Neural cell (in vitro differentiated cells): ENCODE data around the gene TMEM119. TPM values are rescaled to one million over a fixed set of nuclear protein-coding genes. Genes with fewer than 3 reads are reported as not detected.

ENCODE experiments used
- H2AFZ ChIP-seq: fragments of 200-600, 300-800 bp; sonication (generic), shearing (Covaris generic); 2 replicates; pipeline ENCODE4 v1.6.0; 2014; ENCODE audit warnings: low read depth, mild to moderate bottlenecking, antibody characterized with exemption, low read length, moderate library complexity
- H3F3A ChIP-seq: fragments of 200-600 bp; shearing (Covaris generic); 2 replicates; pipeline ENCODE4 v1.6.1; 2016; ENCODE audit warnings: mild to moderate bottlenecking, moderate library complexity, mixed read lengths, antibody characterized with exemption, low read length; ENCODE audit not compliant: insufficient read depth, poor library complexity, severe bottlenecking
- H3K27ac ChIP-seq: fragments of 200-600, 300-800 bp; sonication (generic), shearing (Covaris generic); 2 replicates; pipeline ENCODE4 v1.5.1; 2014; ENCODE audit warnings: mild to moderate bottlenecking, low read length, moderate library complexity
- H3K27me3 ChIP-seq: fragments of 300-800, 200-600 bp; sonication (generic), shearing (Covaris generic); 2 replicates; pipeline ENCODE4 v1.6.0; 2014; ENCODE audit warnings: mild to moderate bottlenecking, low read depth, low read length, moderate library complexity; ENCODE audit not compliant: insufficient read depth
- H3K36me3 ChIP-seq: fragments of 300-800, 200-600 bp; sonication (generic), shearing (Covaris generic); 2 replicates; pipeline ENCODE4 v1.5.1; 2014; ENCODE audit warnings: mild to moderate bottlenecking, antibody characterized with exemption, low read length, moderate library complexity; ENCODE audit not compliant: insufficient read depth
- H3K4me2 ChIP-seq: fragments of 300-800, 200-600 bp; sonication (generic), shearing (Covaris generic); 2 replicates; pipeline ENCODE4 v1.6.0; 2014; ENCODE audit warnings: mild to moderate bottlenecking, low read length
- H3K4me3 ChIP-seq: fragments of 300-800, 200-600 bp; sonication (generic), shearing (Covaris generic); 2 replicates; pipeline ENCODE4 v1.5.1; 2014; ENCODE audit warnings: mild to moderate bottlenecking, low read length, moderate library complexity
- H3K79me2 ChIP-seq: fragments of 200-600 bp; shearing (Covaris generic); replicated peaks from 2 replicates; pipeline ENCODE4 v1.6.0; 2014; ENCODE audit warnings: mild to moderate bottlenecking, low read length, moderate library complexity; ENCODE audit not compliant: insufficient read depth
- H3K9ac ChIP-seq: fragments of 300-800, 200-600 bp; sonication (generic), shearing (Covaris generic); 2 replicates; pipeline ENCODE4 v1.6.1; 2016; ENCODE audit warnings: mild to moderate bottlenecking, low read length, mixed read lengths
- H3K9me2 ChIP-seq: fragments of 200-600 bp; shearing (Covaris generic); 2 replicates; pipeline ENCODE4 v1.6.1; 2016; ENCODE audit warnings: mild to moderate bottlenecking, low read length, mixed read lengths; ENCODE audit not compliant: insufficient read depth
- H3K9me3 ChIP-seq: fragments of 200-600, 300-800 bp; sonication (generic), shearing (Covaris generic); 2 replicates; pipeline ENCODE4 v1.6.1; 2016; ENCODE audit warnings: mild to moderate bottlenecking, mixed run types, low read length, moderate library complexity, mixed read lengths
- H4K20me1 ChIP-seq: fragments of 200-600 bp; shearing (Covaris generic); 2 replicates; pipeline ENCODE4 v1.6.1; 2016; ENCODE audit warnings: mild to moderate bottlenecking, mixed run types; ENCODE audit not compliant: insufficient read depth
- CTCF ChIP-seq: fragments of 450-650 bp; IDR thresholded peaks from 2 replicates; pipeline ENCODE4 v1.5.1; 2014; ENCODE audit warnings: antibody characterized with exemption, mild to moderate bottlenecking, moderate library complexity; ENCODE audit not compliant: poor library complexity, severe bottlenecking
- EP300 ChIP-seq: fragments of 450-650 bp; conservative IDR thresholded peaks from 2 replicates; pipeline ENCODE4 v1.6.1; 2014; ENCODE audit warnings: antibody characterized with exemption, mild to moderate bottlenecking, moderate library complexity; ENCODE audit not compliant: poor library complexity, severe bottlenecking
- EZH2 ChIP-seq: fragments of 200-600, 300-800 bp; shearing (Covaris generic), sonication (generic); IDR thresholded peaks from 2 replicates; pipeline ENCODE4 v1.6.1; 2014; ENCODE audit warnings: antibody characterized with exemption, low read length, borderline replicate concordance, mild to moderate bottlenecking; ENCODE audit not compliant: insufficient read depth, poor library complexity, severe bottlenecking
- MXI1 ChIP-seq: fragments of 450-650 bp; conservative IDR thresholded peaks from 2 replicates; pipeline ENCODE4 v1.6.1; 2014; ENCODE audit warnings: antibody characterized with exemption, mild to moderate bottlenecking; ENCODE audit not compliant: poor library complexity, severe bottlenecking
- POLR2AphosphoS5 ChIP-seq: IDR thresholded peaks from 2 replicates; pipeline ENCODE4 v1.6.1; 2012
- RAD21 ChIP-seq: fragments of 450-650 bp; conservative IDR thresholded peaks from 2 replicates; pipeline ENCODE4 v1.6.1; 2014; ENCODE audit warnings: antibody characterized with exemption, mild to moderate bottlenecking, moderate library complexity
- REST ChIP-seq: IDR thresholded peaks from 2 replicates; pipeline ENCODE4 v1.6.1; 2012; ENCODE audit warnings: borderline replicate concordance
- SMC3 ChIP-seq: fragments of 450-650 bp; conservative IDR thresholded peaks from 2 replicates; pipeline ENCODE4 v1.6.1; 2014; ENCODE audit warnings: antibody characterized with exemption, mild to moderate bottlenecking, moderate library complexity; ENCODE audit not compliant: poor library complexity
- TAF1 ChIP-seq: IDR thresholded peaks from 2 replicates; pipeline ENCODE4 v1.6.1; 2012; ENCODE audit warnings: low read depth
- polyA plus RNA-seq: library from polyadenylated mRNA; depleted of rRNA; stranded (reverse); fragments of >200 nt; gene quantifications from 2 replicates; pipeline ENCODE4 v1.2.3, GENCODE V29; 2014

Gene TMEM119
- polyA plus RNA-seq, 1 donor from 2014 or later: not detected

- H2AFZ ChIP-seq: no peak overlapping the region
- H3K9me3 ChIP-seq: no peaks in the 10 kb centered on the region
- no peak overlapping the region for H3K4me3 ChIP-seq
- H3K36me3 ChIP-seq: no peaks in the 10 kb centered on the region
- H3K27ac ChIP-seq: no peak overlapping the region
- no peaks in the 10 kb centered on the region for H3K79me2 ChIP-seq
- no peak overlapping the region for H3K4me2 ChIP-seq
- no peaks in the 10 kb centered on the region for H3F3A ChIP-seq
- H3K9ac ChIP-seq: no peak overlapping the region
- no peaks in the 10 kb centered on the region for H3K27me3 ChIP-seq
- TF ChIP-seq REST (no peak), CTCF (no peak), EP300 (no peak), RAD21 (no peak), SMC3 (no peak), POLR2AphosphoS5 (no peak), MXI1 (no peak), EZH2 (no peak), TAF1 (no peak)
- H3K9me2 ChIP-seq: no peaks in the 10 kb centered on the region
- no peaks in the 10 kb centered on the region for H4K20me1 ChIP-seq
These were observed 13.1 kb upstream of the TMEM119 start for GRCh38 chr12:108610856-108611605.

GRCh38 chr12:108610336-108610815, 12.5 kb upstream of the TMEM119 start:
- H3K27me3 ChIP-seq: no peaks in the 10 kb centered on the region
- no peaks in the 10 kb centered on the region for H3K9me2 ChIP-seq
- no peak overlapping the region for H3K4me3 ChIP-seq
- H3K9ac ChIP-seq: no peak overlapping the region
- no peaks in the 10 kb centered on the region for H3K36me3 ChIP-seq
- H3K4me2 ChIP-seq: no peak overlapping the region
- H2AFZ ChIP-seq: no peak overlapping the region
- no peaks in the 10 kb centered on the region for H3K9me3 ChIP-seq
- no peaks in the 10 kb centered on the region for H3F3A ChIP-seq
- H3K79me2 ChIP-seq: no peaks in the 10 kb centered on the region
- H3K27ac ChIP-seq: no peak overlapping the region
- TF ChIP-seq TAF1 (no peak), EZH2 (no peak), EP300 (no peak), POLR2AphosphoS5 (no peak), SMC3 (no peak), CTCF (no peak), MXI1 (no peak), RAD21 (no peak), REST (no peak)
- H4K20me1 ChIP-seq: no peaks in the 10 kb centered on the region
